Mesothelial cell of epicardium (in vitro differentiated cells): ENCODE results near the gene CD274. TPM values are rescaled to one million over a fixed set of nuclear protein-coding genes. Genes with fewer than 3 reads are reported as not detected.
"Not testable (repeated sequence)": the region's sequence is repeated elsewhere in the genome, so short reads cannot be mapped to it uniquely, and the experiment has no call there.

Experiments
- DNase-seq, 2 experiments: peaks; one replicate each; pipeline ENCODE4 v3.0.0; 2021; ENCODE audit warnings: low spot score in 2 of 2; ENCODE audit not compliant: unreplicated experiment in 2 of 2
- H3K27ac Mint-ChIP-seq: 2 replicates; pipeline ENCODE4 v1.8.0; 2021; ENCODE audit warnings: mixed read lengths
- H3K27me3 Mint-ChIP-seq: 2 replicates; pipeline ENCODE4 v1.8.0; 2021; ENCODE audit warnings: low read depth, mixed read lengths
- H3K36me3 Mint-ChIP-seq: 2 replicates; pipeline ENCODE4 v1.8.0; 2021; ENCODE audit warnings: mixed read lengths
- H3K4me1 Mint-ChIP-seq: 2 replicates; pipeline ENCODE4 v1.8.0; 2021; ENCODE audit warnings: mixed read lengths
- H3K4me3 Mint-ChIP-seq: 2 replicates; pipeline ENCODE4 v1.8.0; 2021; ENCODE audit warnings: mild to moderate bottlenecking, moderate library complexity, mixed read lengths
- H3K9me3 Mint-ChIP-seq: 2 replicates; pipeline ENCODE4 v1.8.0; 2021; ENCODE audit warnings: mixed read lengths
- CTCF ChIP-seq: fragments of 200-600 bp; sonication (generic); IDR thresholded peaks from one replicate; pipeline ENCODE4 v1.5.0; 2021; ENCODE audit warnings: antibody characterized with exemption; ENCODE audit not compliant: unreplicated experiment
- total RNA-seq: library from RNA; stranded (reverse); gene quantifications from 3 replicates; pipeline ENCODE4 v1.2.1, GENCODE V29; 2021

The CD274 gene
- total RNA-seq, 1 donor from 2014 or later = 0.29 TPM

GRCh38 chr9:5440426-5440825, 9.9 kb upstream of the CD274 start:
- Mint-ChIP-seq H3K4me1 (peaks cover 19% of the 10 kb centered on the region), H3K4me3 (no peak overlapping the region), H3K27me3 (no peaks in the 10 kb centered on the region), H3K36me3 (peaks cover 5% of the 10 kb centered on the region), H3K9me3 (peaks cover under 1% of the 10 kb centered on the region), H3K27ac (no peak overlapping the region)
- DNase-seq = no peak
- TF ChIP-seq CTCF = no peak

DNA sequence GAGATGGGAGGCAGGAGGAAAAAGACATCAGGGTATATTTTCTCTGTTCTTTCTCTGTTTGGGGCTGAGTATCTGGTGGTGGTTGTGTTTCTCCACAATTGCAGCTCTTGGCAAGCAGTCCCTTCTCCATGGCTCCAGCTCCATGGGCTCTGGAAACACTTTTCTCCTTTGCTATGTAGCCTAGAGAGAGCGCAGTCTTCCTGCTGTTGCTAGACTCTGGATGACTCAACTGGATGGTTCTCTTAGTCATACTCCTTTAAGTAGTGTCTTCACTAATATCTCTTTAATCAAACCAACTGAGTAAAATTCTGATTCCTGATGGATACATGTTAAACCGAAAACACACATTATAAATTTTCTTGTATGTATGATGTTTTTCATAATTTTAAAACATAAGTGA, 9.3 kb upstream of the CD274 start:
- no peaks in the 10 kb centered on the region for H3K27me3 Mint-ChIP-seq
- peaks cover 1% of the 10 kb centered on the region for H3K36me3 Mint-ChIP-seq
- H3K27ac Mint-ChIP-seq = no peak overlapping the region
- TF ChIP-seq CTCF = no peak
- DNase-seq = no peak
- peaks cover 19% of the 10 kb centered on the region for H3K4me1 Mint-ChIP-seq
- no peak overlapping the region for H3K4me3 Mint-ChIP-seq
- no peaks in the 10 kb centered on the region for H3K9me3 Mint-ChIP-seq

- no peaks in the 10 kb centered on the region for H3K9me3 Mint-ChIP-seq
- peaks cover 3% of the 10 kb centered on the region for H3K27me3 Mint-ChIP-seq
- no peak overlapping the region for H3K4me3 Mint-ChIP-seq
- no peak for TF ChIP-seq CTCF
- no peak for DNase-seq
- peaks cover 8% of the 10 kb centered on the region for H3K4me1 Mint-ChIP-seq
- H3K27ac Mint-ChIP-seq = no peak overlapping the region
- H3K36me3 Mint-ChIP-seq = no peaks in the 10 kb centered on the region
Observed at GRCh38 chr9:5442400-5443011, 7.8 kb upstream of the CD274 start.

DNA sequence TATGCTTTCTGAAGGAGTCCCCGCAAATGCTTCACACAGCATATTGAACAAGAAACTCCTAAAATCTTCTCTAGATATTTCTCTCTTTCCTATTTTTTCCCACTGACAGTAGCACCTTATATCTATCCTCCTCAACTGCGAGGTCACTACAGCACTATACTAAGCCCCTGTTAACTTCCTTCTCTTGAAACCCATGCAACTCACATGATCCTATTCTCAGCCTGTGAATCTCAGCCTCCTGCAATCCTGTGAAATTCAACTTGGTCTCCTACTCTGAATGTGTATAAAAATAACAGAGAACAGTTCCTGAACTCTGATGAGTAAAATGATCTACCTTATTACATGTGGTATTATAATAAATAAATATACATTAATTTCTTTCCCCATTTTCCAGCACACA, 6.5 kb upstream of the CD274 start:
- no peak for TF ChIP-seq CTCF
- H3K27ac Mint-ChIP-seq = no peak overlapping the region
- H3K4me3 Mint-ChIP-seq = no peak overlapping the region
- H3K4me1 Mint-ChIP-seq = no peaks in the 10 kb centered on the region
- H3K27me3 Mint-ChIP-seq = peaks cover 3% of the 10 kb centered on the region
- no peak for DNase-seq
- no peaks in the 10 kb centered on the region for H3K9me3 Mint-ChIP-seq
- no peaks in the 10 kb centered on the region for H3K36me3 Mint-ChIP-seq

DNA sequence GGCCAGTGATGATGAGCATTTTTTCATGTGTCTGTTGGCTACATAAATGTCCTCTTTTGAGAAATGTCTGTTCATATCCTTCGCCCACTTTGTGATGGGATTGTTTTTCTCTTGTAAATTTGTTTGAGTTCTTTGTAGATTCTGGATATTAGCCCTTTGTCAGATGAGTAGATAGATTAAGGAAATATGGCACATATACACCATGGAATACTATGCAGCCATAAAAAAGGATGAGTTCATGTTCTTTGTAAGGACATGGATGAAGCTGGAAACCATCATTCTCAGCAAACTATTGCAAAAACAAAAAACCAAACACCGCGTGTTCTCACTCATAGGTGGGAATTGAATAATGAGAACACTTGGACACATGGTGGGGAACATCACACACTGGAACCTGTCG, 5.2 kb upstream of the CD274 start:
- not testable (repeated sequence) for H3K36me3 Mint-ChIP-seq, DNase-seq, H3K4me1 Mint-ChIP-seq

DNA sequence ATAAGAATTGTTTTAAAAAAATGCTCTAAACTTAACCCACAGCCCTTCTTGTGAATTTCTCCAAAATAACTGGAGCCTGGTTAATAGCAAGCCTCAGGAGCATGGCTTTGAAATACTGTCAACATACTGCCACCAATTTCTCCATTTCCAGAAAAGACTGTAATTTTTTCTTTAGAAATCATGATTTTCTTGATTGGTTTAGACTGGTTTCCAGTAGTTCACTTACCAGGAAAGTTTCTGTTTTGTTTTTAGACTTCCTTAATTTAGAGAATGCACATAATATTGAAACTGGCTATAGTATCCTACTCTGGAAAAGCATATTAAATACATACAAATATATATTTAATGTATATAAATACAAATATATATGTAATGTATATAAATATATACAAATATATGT, 4.5 kb upstream of the CD274 start:
- peaks cover 6% of the 10 kb centered on the region for H3K4me1 Mint-ChIP-seq
- H3K9me3 Mint-ChIP-seq = no peaks in the 10 kb centered on the region
- no peak for DNase-seq
- H3K27ac Mint-ChIP-seq = no peak overlapping the region
- no peak overlapping the region for H3K4me3 Mint-ChIP-seq
- H3K36me3 Mint-ChIP-seq = no peaks in the 10 kb centered on the region
- H3K27me3 Mint-ChIP-seq = peaks cover 3% of the 10 kb centered on the region
- TF ChIP-seq CTCF = no peak

More for the DNA sequence above, 5.2 kb upstream of the CD274 start:
- not testable (repeated sequence) for H3K4me3 Mint-ChIP-seq, H3K9me3 Mint-ChIP-seq, H3K27ac Mint-ChIP-seq, H3K27me3 Mint-ChIP-seq
